Breast epithelium (tissue), 3 donors: ENCODE data around the gene OSBPL2.
A peak's percentile ranks its signal among the peaks of the same experiment; 100 is the strongest.

ENCODE experiments used
- POLR2A ChIP-seq: fragments of 450-650 bp; IDR thresholded peaks from one replicate; pipeline ENCODE4 v1.6.1; 2016; ENCODE audit warnings: antibody characterized with exemption, mild to moderate bottlenecking, moderate library complexity
- POLR2AphosphoS5 ChIP-seq, 3 donors: sonication (generic); formaldehyde crosslinking; IDR thresholded peaks; one replicate each; pipeline ENCODE4 v1.6.1; 2017; ENCODE audit warnings: antibody characterized with exemption in 3 of 3
- TF ChIP-seq, protein P1 (sequence below), 3 donors: fragments of 450-650 bp; IDR thresholded peaks; one replicate each; pipeline ENCODE4 v1.5.1; 2016 to 2017; ENCODE audit warnings: antibody characterized with exemption in 3 of 3, mild to moderate bottlenecking in 3 of 3, moderate library complexity in 3 of 3

DNA sequence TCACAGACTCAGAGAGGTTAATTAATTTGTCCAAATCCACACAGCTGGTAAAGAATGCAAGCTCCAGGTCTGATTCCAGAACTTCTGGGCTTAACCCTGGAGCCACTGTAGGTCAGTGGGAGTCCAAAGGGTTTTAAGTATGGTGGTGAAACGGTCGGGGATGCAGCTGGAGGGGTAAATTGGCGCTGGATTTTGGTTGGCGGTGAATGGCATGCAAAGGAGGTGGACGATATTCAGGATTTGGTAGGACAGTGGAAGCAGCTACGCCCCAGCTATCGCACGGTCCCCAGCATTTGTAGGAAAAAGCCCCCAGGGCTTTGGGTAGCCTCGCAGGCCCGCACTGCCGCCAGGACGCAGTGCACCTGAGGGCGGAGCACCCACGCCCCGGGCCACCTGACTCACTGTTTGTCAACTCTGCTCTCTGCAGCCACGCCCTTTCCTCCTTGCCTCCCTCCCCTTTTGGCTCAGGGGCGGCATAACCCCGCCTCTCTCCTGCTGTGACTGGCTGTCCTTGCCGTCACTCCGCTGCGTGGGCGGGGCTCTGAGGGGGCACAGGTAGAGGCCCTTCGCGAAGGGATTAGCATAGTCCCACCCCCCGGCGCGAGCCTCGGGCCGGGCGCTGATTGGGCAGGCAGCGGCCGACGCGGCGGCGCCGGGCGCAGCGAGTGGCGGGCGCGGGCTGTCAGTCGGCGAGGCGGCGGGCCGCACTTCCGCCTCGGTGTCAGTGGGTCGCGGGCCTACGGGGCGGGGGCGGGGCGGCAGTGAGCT, at the start of gene OSBPL2:
- TF ChIP-seq POLR2A (no peak), POLR2AphosphoS5 (IDR thresholded peaks at IDR 0.05) (peak in 1 of 3 donors; percentile 72)
- TF ChIP-seq, protein P1, sequence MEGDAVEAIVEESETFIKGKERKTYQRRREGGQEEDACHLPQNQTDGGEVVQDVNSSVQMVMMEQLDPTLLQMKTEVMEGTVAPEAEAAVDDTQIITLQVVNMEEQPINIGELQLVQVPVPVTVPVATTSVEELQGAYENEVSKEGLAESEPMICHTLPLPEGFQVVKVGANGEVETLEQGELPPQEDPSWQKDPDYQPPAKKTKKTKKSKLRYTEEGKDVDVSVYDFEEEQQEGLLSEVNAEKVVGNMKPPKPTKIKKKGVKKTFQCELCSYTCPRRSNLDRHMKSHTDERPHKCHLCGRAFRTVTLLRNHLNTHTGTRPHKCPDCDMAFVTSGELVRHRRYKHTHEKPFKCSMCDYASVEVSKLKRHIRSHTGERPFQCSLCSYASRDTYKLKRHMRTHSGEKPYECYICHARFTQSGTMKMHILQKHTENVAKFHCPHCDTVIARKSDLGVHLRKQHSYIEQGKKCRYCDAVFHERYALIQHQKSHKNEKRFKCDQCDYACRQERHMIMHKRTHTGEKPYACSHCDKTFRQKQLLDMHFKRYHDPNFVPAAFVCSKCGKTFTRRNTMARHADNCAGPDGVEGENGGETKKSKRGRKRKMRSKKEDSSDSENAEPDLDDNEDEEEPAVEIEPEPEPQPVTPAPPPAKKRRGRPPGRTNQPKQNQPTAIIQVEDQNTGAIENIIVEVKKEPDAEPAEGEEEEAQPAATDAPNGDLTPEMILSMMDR (IDR thresholded peaks at IDR 0.05) = no peak
